GM18951 (cell line): ENCODE measurements around the gene WASF3.

ENCODE experiments used
- POLR2A ChIP-seq: IDR thresholded peaks from 4 replicates; pipeline ENCODE4 v1.6.1; 2011; ENCODE audit warnings: mild to moderate bottlenecking; ENCODE audit not compliant: insufficient read length, insufficient read depth; ENCODE audit errors: extremely low read depth
- in situ Hi-C: fragments of 300-500 bp; cut with MboI; formaldehyde crosslinking; loops from one replicate; pipeline ENCODE4 v1.12.0; 2022; ENCODE audit warnings: low sequenced_read_pairs, mixed read lengths, inconsistent platforms; ENCODE audit not compliant: unreplicated experiment

The WASF3 gene

GRCh38 chr13:26585136-26585535, 27.7 kb downstream of the WASF3 start:
- in situ Hi-C loops, result no loop called here
- TF ChIP-seq POLR2A, result no peak

- in situ Hi-C loops, result no loop called here
- no peak for TF ChIP-seq POLR2A
Observed at GRCh38 chr13:26587251-26587650, 29.8 kb downstream of the WASF3 start.

GRCh38 chr13:26589226-26589625, 31.7 kb downstream of the WASF3 start:
- in situ Hi-C loops, result no loop called here
- no peak for TF ChIP-seq POLR2A

GRCh38 chr13:26589754-26590153, 32.3 kb downstream of the WASF3 start:
- in situ Hi-C loops, result no loop called here
- TF ChIP-seq POLR2A, result no peak

- in situ Hi-C loops, result no loop called here
- TF ChIP-seq POLR2A, result no peak
Observed at GRCh38 chr13:26590379-26590778, 32.9 kb downstream of the WASF3 start.

- TF ChIP-seq POLR2A, result no peak
- in situ Hi-C loops, result no loop called here
Observed at GRCh38 chr13:26590951-26591350, 33.5 kb downstream of the WASF3 start.

- TF ChIP-seq POLR2A, result no peak
- in situ Hi-C loops, result no loop called here
Observed at GRCh38 chr13:26591672-26592071, 34.2 kb downstream of the WASF3 start.

GRCh38 chr13:26593661-26594060, 36.2 kb downstream of the WASF3 start:
- in situ Hi-C loops, result no loop called here
- TF ChIP-seq POLR2A, result no peak

- TF ChIP-seq POLR2A, result no peak
- in situ Hi-C loops, result no loop called here
Observed at GRCh38 chr13:26594363-26594762, 36.9 kb downstream of the WASF3 start.

- no peak for TF ChIP-seq POLR2A
Observed at GRCh38 chr13:26596458-26596857, 39.0 kb downstream of the WASF3 start.

GRCh38 chr13:26599403-26599802, 41.9 kb downstream of the WASF3 start:
- in situ Hi-C loops, result no loop called here
- TF ChIP-seq POLR2A, result no peak

More at GRCh38 chr13:26596458-26596857, 39.0 kb downstream of the WASF3 start:
- in situ Hi-C loops, result no loop called here

- TF ChIP-seq POLR2A, result no peak
- in situ Hi-C loops, result no loop called here
Observed at GRCh38 chr13:26599860-26600259, 42.4 kb downstream of the WASF3 start.

- in situ Hi-C loops, result no loop called here
- no peak for TF ChIP-seq POLR2A
Observed at GRCh38 chr13:26600343-26600742, 42.9 kb downstream of the WASF3 start.

GRCh38 chr13:26601669-26602068, 44.2 kb downstream of the WASF3 start:
- in situ Hi-C loops, result no loop called here
- TF ChIP-seq POLR2A, result no peak

- in situ Hi-C loops, result no loop called here
- no peak for TF ChIP-seq POLR2A
Observed at GRCh38 chr13:26602783-26603182, 45.3 kb downstream of the WASF3 start.

- in situ Hi-C loops, result no loop called here
- no peak for TF ChIP-seq POLR2A
Observed at GRCh38 chr13:26604784-26605545, 47.5 kb downstream of the WASF3 start.
